Adipose tissue (tissue), 3 donors: ENCODE data around the gene MIOS. TPM values are rescaled to one million over a fixed set of nuclear protein-coding genes. Genes with fewer than 3 reads are reported as not detected.

Experiments used
- polyA plus RNA-seq, 3 donors: library from polyadenylated mRNA; stranded (reverse); fragments of 200-250 nt; gene quantifications; one replicate each; pipeline ENCODE4 v1.2.3, GENCODE V29; 2013
- donor health status: healthy with polysubstance abuse.
- donor health status: Bipolar disorder and iron deficiency.
- donor health status: healthy.

MIOS gene
- polyA plus RNA-seq, 3 donors: 12.6 to 15.1 (median 13.5) TPM

Other genes starting within 250 kb of the MIOS start
- gene COL28A1, start 31.0 kb upstream of the MIOS start, polyA plus RNA-seq: 1 to 10 TPM in 1 of 3 donors, under 1 TPM in 2; 0.51 to 3.0 (median 0.79) TPM
- gene UMAD1, start 73.9 kb downstream of the MIOS start, polyA plus RNA-seq: 10 to 100 TPM; 10.2 to 17.9 (median 10.9) TPM
- gene RPA3, start 151.7 kb downstream of the MIOS start, polyA plus RNA-seq: 10 to 100 TPM in 2 of 3 donors, 1 to 10 TPM in 1; 9.8 to 30.9 (median 19.6) TPM